SH-SY5Y (cell line): ENCODE measurements around the gene RGL4.

Experiments
- GATA2 ChIP-seq: IDR thresholded peaks from 2 replicates; pipeline ENCODE4 v1.6.1; 2011; ENCODE audit warnings: mild to moderate bottlenecking, low read depth, low read length
- GATA3 ChIP-seq: IDR thresholded peaks from 2 replicates; pipeline ENCODE4 v1.6.1; 2011; ENCODE audit warnings: low read depth, mild to moderate bottlenecking, low read length, moderate library complexity

The RGL4 gene, protein sequence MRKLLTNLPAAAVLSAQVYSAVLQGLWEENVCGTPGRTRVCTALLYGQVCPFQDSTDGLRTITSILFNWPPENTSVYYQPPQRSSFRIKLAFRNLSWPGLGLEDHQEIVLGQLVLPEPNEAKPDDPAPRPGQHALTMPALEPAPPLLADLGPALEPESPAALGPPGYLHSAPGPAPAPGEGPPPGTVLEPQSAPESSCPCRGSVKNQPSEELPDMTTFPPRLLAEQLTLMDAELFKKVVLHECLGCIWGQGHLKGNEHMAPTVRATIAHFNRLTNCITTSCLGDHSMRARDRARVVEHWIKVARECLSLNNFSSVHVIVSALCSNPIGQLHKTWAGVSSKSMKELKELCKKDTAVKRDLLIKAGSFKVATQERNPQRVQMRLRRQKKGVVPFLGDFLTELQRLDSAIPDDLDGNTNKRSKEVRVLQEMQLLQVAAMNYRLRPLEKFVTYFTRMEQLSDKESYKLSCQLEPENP

DNA sequence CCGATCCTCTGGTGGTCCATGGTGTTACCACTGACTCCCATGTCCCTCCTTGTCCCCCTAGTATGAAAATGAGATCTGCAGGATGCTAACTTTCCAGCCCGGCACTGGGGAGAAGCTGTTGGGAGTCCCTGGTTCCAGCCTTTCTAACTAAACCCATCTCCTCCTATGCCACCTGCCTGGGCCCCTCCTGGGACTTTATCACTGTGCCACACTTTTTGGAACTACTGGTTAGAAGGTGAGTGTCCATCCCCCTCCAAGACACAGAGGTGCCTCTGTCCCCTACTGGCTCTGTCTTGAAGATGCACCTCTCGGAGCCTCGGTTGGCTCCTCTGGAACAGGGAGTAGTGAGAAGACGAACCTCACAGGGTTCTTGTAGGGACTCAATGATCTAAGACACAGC, at the start of gene RGL4:
TSS of gene RGL4 (plus strand) at position 301 of the 400 bp plus-strand sequence. CDS start 1,018 bp downstream, outside the sequence.
- TF ChIP-seq GATA3 (no peak), GATA2 (no peak)

DNA sequence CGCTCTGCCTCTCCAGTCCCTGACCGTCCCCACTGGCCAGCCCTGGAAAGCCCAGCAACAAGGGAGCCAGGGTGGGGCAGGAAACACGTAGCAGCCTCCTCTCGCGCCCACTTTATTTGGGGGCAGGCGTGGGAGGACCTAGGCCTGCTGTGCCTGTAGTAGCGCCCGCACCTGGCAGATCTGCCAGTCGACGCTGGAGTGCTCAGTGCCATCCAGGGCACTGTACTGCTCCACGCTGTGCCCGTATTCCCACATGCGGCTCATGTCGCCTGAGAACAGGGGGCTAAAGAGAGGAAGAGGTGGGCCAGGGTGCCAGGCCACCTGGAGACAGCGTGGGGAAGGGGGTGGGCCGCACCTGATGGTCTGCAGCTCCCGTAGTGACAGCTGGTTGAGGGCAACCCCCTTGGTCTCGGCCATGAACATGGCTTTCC, 41.7 kb upstream of the RGL4 start:
- no peak for TF ChIP-seq GATA3
- no peak for TF ChIP-seq GATA2

DNA sequence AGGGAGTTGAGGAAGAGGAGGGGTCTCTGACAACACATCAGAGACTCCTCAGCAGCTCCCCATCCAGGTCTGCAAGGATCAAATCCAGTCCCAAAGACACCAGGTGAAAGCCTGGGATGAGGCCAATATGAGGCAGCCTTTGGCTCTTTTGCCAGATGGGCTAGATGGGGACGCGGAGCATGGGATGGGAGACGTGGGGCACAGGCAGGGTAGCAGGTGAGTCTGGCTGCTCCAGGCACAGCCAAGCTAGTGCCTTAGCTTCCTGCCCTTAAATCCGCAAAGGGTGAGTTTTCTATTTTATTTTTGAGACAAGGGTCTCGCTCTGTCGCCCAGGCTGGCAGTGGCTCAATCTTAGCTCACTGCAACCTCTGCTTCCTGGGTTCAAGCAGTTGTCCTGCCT, 39.1 kb upstream of the RGL4 start:
- TF ChIP-seq GATA3 (no peak), GATA2 (no peak)

DNA sequence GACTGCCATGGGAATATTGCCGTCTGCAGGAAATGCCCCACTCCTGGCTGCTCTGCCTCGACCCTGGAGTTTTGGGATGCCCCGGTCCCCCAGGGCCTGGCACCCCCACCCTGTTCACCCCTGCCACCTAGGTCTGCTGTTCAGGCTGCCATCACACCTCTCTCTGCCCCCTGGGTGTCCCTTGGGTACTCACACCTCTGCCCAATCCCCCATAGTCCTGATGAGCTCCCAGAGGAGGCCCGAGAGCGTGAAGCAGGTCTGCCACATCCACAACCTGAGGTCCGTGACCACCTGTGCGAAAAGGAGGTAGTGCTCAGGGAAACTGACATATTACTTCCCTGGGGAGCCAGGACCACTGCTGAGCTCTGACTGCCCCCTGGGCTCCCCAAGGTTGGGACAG, 38.5 kb upstream of the RGL4 start:
- TF ChIP-seq GATA2 (no peak), GATA3 (no peak)

DNA sequence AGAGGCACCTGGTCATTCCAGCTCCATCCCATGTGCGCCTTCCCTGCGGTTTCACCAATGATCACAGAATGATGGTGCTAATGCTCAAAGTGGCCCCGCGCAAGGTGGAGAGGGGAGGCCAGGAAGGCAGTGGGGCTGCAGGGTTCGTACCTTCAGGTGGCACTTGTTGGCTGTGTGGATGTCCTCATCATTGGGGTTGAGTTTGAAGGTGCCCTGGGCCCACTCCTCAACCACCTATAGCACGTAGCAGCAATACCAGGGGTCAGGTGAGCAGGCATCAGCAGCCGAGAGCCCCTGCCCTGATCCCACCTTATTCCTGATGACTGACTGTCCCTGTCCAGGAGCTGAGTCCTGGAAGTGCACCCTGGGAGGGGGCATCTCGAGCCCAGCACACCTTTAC, 38.1 kb upstream of the RGL4 start:
- no peak for TF ChIP-seq GATA2
- TF ChIP-seq GATA3, result no peak

DNA sequence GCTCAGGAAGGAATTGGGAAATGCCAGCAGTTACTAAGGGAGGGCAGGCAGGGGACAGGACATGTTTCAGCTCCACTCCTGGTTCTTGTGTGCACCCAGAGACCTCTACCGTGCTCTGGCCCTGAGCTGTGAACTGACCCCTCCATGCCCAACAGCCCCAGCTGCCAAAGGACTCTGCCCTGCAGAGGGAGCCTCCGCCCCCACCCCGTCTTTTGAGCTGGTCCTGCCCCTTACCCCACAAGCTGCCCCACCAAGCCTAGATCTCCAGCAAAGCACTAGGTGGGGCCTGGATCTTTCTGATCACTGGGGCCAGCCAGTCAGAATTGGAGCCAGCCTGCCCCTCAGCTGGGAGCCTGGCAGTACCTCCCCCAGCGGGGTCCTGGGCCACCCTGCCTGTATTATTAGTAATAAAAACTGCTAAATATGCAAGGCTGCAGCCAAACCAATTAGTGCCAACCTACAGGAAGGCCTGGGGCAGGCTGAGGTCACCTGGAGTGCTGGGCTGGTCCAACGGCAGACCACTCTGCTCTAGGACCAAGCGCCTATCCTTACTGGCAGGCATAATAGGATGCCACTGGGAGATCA, 34.8 kb upstream of the RGL4 start:
- no peak for TF ChIP-seq GATA2
- no peak for TF ChIP-seq GATA3

DNA sequence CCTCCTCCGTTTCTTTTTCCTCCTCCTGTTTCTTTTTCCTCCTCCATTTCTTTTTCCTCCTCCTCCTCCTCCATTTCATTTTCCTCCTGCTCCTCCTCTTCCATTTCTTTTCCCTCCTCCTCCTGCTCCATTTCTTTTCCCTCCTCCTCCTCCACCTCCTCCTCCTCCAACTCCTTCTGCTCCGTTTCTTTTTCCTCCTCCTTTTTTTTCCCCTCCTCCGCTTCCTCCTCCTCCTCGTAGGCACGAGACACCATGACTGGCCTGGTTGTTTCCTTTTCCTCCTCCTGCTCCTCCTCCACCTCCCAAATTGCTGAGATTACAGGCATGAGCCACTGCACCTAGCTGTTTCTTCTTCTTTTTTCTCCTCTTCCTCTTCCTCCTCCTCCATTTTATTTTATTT, 33.1 kb upstream of the RGL4 start:
- TF ChIP-seq GATA3, result no peak
- TF ChIP-seq GATA2, result no peak

DNA sequence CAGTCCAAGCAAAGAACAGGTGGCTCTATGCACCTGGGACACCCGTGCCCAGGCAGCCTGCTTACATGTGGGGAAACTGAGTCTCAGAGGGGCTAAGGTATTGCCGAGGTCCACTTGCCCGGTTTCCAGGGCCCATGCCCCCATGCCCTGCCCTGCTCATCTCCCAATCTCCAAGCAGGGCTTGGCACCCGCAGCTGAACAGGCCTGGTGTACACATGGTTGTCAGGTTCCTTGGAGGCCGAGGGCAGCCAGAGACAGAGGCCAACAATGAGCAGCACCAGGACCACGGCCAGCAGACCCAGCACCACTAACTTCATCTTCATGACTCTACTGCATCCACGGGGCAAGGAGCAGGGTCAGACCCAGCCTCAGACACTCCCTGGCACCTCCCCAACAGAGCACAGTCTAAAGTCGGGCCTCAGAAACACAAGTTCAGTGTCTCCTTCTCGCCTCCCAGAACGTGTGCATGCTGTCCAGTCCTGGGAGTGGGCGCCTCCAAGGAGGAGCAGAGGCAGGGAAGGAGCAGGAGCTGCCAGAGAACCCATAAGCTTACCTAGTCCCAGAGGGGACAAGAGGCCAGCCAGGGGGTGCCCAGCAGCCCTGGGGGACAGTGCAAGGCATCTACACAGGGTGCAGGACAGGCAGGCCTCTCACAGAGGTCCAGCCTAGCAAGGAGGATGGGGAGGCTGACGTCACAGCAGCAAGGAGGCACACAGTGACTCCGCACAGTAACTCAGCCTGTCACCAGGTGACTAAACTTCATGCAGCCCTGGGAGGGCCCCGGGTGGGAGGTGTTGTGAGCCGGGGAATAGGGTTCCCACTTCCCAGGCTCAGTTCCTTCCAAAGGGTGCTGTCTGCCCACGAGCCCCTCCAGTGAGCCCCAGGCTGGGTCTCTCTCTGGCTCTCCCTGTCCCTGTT, 20.2 kb upstream of the RGL4 start:
- TF ChIP-seq GATA3 (no peak), GATA2 (no peak)

DNA sequence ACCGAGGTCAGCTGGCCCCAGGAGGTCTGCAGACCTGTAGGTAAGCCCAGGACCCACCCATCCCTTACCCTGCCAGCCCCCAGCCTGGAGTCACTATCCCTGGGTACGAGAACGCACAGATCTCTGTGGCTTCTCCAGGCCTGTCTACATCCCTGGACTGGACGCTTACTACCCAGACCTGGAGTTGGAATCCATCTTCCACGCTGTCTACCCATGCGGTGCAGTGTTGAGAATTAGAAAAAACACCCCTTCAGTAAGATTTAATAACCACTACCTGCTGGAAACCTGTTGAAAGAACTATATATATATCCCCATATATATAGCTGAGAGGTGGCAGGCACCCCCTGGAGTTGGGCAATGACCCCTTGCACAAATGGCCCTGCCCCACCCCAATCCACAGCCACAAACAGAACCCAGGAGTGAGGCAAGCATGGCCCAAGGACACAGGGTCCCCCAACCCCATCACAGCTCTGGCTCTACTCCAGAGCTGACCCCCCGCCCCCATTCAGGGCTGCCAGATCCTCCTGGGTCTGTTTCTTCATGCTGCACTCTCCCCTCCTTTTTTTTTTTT, 17.7 kb upstream of the RGL4 start:
- TF ChIP-seq GATA2 (no peak), GATA3 (no peak)

DNA sequence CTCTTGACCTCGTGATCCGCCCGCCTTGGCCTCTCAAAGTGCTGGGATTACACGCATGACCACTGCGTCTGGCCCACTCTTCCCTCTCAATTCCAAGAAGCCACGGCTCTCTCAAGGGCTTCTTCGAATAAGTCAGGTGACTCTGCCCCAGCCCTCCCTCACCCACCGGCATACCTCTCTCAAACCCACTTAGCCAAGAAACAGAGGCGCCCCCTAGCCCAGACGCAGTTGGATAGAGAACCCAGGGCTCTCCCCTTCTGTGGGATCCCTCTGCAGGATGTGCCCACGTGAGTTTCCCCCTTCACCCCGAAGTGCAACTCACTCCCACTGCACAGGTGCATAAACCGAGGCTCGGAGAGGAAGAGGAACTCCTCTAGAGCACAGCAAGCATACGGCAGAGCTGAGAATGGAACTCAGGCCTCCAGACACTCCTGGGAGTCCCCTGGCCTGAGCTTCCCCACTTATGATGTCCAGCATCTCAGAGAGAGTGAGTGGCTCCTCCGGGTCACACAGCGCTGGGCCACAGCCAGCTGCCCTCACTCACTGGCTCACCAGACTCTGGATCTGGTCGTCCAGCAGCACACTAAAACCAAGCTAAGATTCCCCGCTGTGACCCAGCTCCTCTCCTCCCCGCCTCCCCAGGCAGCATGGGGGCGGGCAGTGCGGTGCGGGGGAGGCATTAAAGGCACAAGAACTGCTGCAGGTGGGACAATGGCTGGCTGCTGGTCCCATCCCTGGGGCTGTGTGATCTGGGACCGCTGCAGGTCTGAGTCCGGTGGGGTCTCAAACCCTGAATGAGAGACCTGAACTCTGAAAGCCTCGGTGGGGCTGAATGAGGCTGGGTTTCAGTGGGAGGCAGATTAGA, 16.8 kb upstream of the RGL4 start:
- TF ChIP-seq GATA3 (no peak), GATA2 (no peak)

DNA sequence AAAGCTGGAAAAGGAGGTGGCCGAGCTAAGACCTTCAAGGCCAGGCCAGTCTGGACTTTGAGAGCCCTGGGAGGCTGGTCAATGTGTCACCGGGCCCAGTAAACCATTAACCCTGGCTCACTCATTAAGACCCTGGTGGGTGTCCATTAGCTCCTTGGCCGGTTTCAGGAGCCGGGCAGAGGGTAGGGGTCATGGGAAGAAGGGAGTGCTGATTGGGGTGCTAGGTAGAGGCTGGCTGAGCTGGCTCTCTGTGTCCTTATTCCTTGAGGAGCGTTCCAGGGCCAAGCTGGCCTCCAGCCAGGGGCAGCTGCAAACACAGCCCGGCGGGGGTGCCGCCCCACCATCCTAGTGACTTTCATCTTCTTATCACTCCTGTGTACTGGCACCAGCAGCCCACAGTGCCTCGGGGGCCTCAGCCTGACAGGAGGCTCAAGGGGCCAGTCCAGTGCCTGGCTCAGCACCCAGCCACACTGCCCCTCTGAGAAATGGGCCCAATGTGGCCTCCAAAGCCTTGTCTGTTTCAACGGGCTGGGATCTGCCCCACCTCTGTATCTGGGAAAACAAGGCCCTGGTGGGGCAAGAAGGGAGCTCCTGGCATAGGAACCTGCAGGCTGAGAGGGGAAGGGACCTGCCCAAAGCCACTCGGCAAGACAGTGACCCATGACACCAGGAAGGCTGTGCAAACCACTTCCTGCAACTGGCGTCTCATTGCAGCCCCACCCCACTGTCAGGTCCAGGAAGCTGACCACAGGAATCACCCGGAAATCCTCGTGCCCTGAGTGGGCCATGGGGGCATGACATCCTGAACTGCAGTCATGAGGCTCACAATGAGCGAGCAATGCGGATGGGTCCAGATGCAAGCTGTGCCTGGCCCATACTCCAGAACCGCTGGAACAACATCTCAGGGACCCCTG, 15.1 kb upstream of the RGL4 start:
- TF ChIP-seq GATA2 (no peak), GATA3 (no peak)

DNA sequence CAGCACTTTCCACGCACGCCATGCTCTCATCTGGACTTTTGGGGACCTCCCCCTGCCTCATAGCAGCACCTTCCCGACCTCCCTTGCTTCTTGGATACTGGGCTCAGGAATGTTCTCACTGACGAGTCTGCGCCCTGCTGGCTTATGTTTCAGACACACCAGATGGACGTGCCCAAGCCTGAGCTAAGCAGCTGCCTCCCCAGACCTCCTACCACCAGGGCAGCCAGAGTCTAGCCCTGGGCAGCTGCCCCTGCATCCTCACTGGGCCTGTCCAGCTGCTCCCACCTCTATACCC, 13.2 kb upstream of the RGL4 start:
- TF ChIP-seq GATA3 (no peak), GATA2 (no peak)
